SKM-1 (cell line): ENCODE results near the gene MYF6.

Experiments used
- DNase-seq: peaks from one replicate; lab custom pipeline; 2025; ENCODE audit not compliant: unreplicated experiment; lab: John Stamatoyannopoulos, UW

MYF6 gene

GRCh38 chr12:80704420-80704819 is 3.0 kb upstream of the MYF6 start:
- DNase-seq = no peak

GRCh38 chr12:80707830-80708258 is 410 bp downstream of the MYF6 start:
- DNase-seq = no peak

GRCh38 chr12:80708259-80708974 is 983 bp downstream of the MYF6 start:
- DNase-seq = no peak

- no peak for DNase-seq
Observed at GRCh38 chr12:80708975-80709328, 1.5 kb downstream of the MYF6 start.

- no peak for DNase-seq
Observed at GRCh38 chr12:80709811-80710726, 2.6 kb downstream of the MYF6 start.

GRCh38 chr12:80710727-80711449 is 3.5 kb downstream of the MYF6 start:
- DNase-seq = no peak

GRCh38 chr12:80711866-80712265 is 4.4 kb downstream of the MYF6 start:
- DNase-seq = no peak

GRCh38 chr12:80712866-80713265 is 5.4 kb downstream of the MYF6 start:
- DNase-seq = no peak

- no peak for DNase-seq
Observed at GRCh38 chr12:80713419-80713818, 6.0 kb downstream of the MYF6 start.

GRCh38 chr12:80714055-80714454 is 6.6 kb downstream of the MYF6 start:
- DNase-seq = no peak

- DNase-seq = no peak
Observed at GRCh38 chr12:80714846-80715245, 7.4 kb downstream of the MYF6 start.

GRCh38 chr12:80715713-80716249 is 8.3 kb downstream of the MYF6 start:
- DNase-seq = no peak

GRCh38 chr12:80716696-80717469 is 9.4 kb downstream of the MYF6 start, which contains the start of gene MYF5:
Gene MYF5, plus strand, starts transcription at chr12:80716912. Its CDS starts 152 bp downstream, at chr12:80717064.
- no peak for DNase-seq

- no peak for DNase-seq
Observed at GRCh38 chr12:80717856-80718255, 10.4 kb downstream of the MYF6 start.

- no peak for DNase-seq
Observed at GRCh38 chr12:80720516-80720915, 13.1 kb downstream of the MYF6 start.

- DNase-seq = no peak
Observed at GRCh38 chr12:80721326-80721725, 13.9 kb downstream of the MYF6 start.

- DNase-seq = no peak
Observed at GRCh38 chr12:80745851-80746505, 38.5 kb downstream of the MYF6 start.

- no peak for DNase-seq
Observed at GRCh38 chr12:80747800-80748199, 40.4 kb downstream of the MYF6 start.

- no peak for DNase-seq
Observed at GRCh38 chr12:80749456-80749855, 42.0 kb downstream of the MYF6 start.

- no peak for DNase-seq
Observed at GRCh38 chr12:80752464-80752863, 45.0 kb downstream of the MYF6 start.
